ENCODE data around the gene SLC35E1. TPM values are rescaled to one million over a fixed set of nuclear protein-coding genes. Genes with fewer than 3 reads are reported as not detected.
"Not testable (repeated sequence)": the region's sequence is repeated elsewhere in the genome, so short reads cannot be mapped to it uniquely, and the experiment has no call there.

SLC35E1 gene
- total and polyA plus RNA-seq, 11 donors, result 20.4 to 44.0 (median 24.0) TPM

GRCh38 chr19:16562608-16563025 is 9.6 kb downstream of the SLC35E1 start:
- H3K27me3 ChIP-seq, result no peaks in the 10 kb centered on the region
- no peak overlapping the region for H3K27ac ChIP-seq
- no peak overlapping the region for H3K4me3 ChIP-seq
- no peak for DNase-seq
- TF ChIP-seq POLR2A (IDR thresholded peaks at IDR 0.05), result no peak
- no peak for TF ChIP-seq CTCF (IDR thresholded peaks at IDR 0.05)
- ATAC-seq, result no peak
- intact Hi-C loops (cut with DNase I), result no loop called here
- peaks cover 0 to 7% (median 0%) of the 10 kb centered on the region in 12 donors for H3K4me1 ChIP-seq
- WGBS, 4 donors, result 88 to 94% (median 91%) methylated on average over 6 of the region's 6 CpGs
- no peaks in the 10 kb centered on the region for H3K9me3 ChIP-seq
- peaks cover 0 to 94% (median 83%) of the 10 kb centered on the region in 9 donors for H3K36me3 ChIP-seq

- 83 to 90% (median 86%) methylated on average over 8 of the region's 8 CpGs for WGBS, 4 donors
- H3K27ac ChIP-seq, result no peak overlapping the region
Measured at GRCh38 chr19:16561382-16561781, 10.8 kb downstream of the SLC35E1 start.

GRCh38 chr19:16559780-16560276 is 12.4 kb downstream of the SLC35E1 start:
- no peak for ATAC-seq
- DNase-seq, result no peak
- Histone ChIP-seq H3K36me3 (peaks cover 0 to 89% (median 74%) of the 10 kb centered on the region in 9 donors), H3K4me3 (no peak overlapping the region), H3K4me1 (no peaks in the 10 kb centered on the region), H3K9me3 (no peaks in the 10 kb centered on the region), H3K27ac (no peak overlapping the region), H3K27me3 (no peaks in the 10 kb centered on the region)
- TF ChIP-seq CTCF (IDR thresholded peaks at IDR 0.05) (no peak), POLR2A (IDR thresholded peaks at IDR 0.05) (no peak)
- intact Hi-C loops (cut with DNase I), result no loop called here
- WGBS, 4 donors, result 79 to 89% (median 87%) methylated on average over 10 of the region's 10 CpGs

More at GRCh38 chr19:16561382-16561781, 10.8 kb downstream of the SLC35E1 start:
- Histone ChIP-seq H3K36me3 (peaks cover 0 to 89% (median 78%) of the 10 kb centered on the region in 9 donors), H3K4me3 (no peak overlapping the region), H3K9me3 (no peaks in the 10 kb centered on the region), H3K4me1 (peaks cover 0 to 1% (median 0%) of the 10 kb centered on the region in 12 donors), H3K27me3 (no peaks in the 10 kb centered on the region)
- TF ChIP-seq CTCF (IDR thresholded peaks at IDR 0.05) (no peak), POLR2A (IDR thresholded peaks at IDR 0.05) (no peak)
- ATAC-seq, result no peak
- no peak for DNase-seq
- intact Hi-C loops (cut with DNase I), result no loop called here

GRCh38 chr19:16554776-16555175 is 17.4 kb downstream of the SLC35E1 start:
- Histone ChIP-seq H3K4me3 (no peak overlapping the region), H3K27ac (no peak overlapping the region), H3K36me3 (peaks cover 0 to 86% (median 68%) of the 10 kb centered on the region in 9 donors), H3K27me3 (no peaks in the 10 kb centered on the region), H3K4me1 (no peaks in the 10 kb centered on the region), H3K9me3 (no peaks in the 10 kb centered on the region)
- DNase-seq, result no peak
- ATAC-seq, result no peak
- 79 to 93% (median 86%) methylated on average over 8 of the region's 8 CpGs for WGBS, 4 donors
- no peak for TF ChIP-seq POLR2A (IDR thresholded peaks at IDR 0.05)
- no peak for TF ChIP-seq CTCF (IDR thresholded peaks at IDR 0.05)
- intact Hi-C loops (cut with DNase I), result no loop called here

GRCh38 chr19:16551902-16552301 is 20.3 kb downstream of the SLC35E1 start:
- H3K27ac ChIP-seq; H3K4me3 ChIP-seq; H3K9me3 ChIP-seq; intact Hi-C loops (cut with DNase I); DNase-seq; ATAC-seq; H3K27me3 ChIP-seq; H3K4me1 ChIP-seq: not testable (repeated sequence)
- WGBS, 4 donors, result 95 to 97% (median 95%) methylated on average over 6 of the region's 6 CpGs
- H3K36me3 ChIP-seq, result peaks cover 0 to 66% (median 52%) of the 10 kb centered on the region in 9 donors

Data from heart left ventricle (tissue), 16 donors.